Neural cell (in vitro differentiated cells): Measurements from ENCODE around the gene DPYSL4. TPM values are rescaled to one million over a fixed set of nuclear protein-coding genes. Genes with fewer than 3 reads are reported as not detected.

Experiments
- H2AFZ ChIP-seq: fragments of 200-600, 300-800 bp; sonication (generic), shearing (Covaris generic); 2 replicates; pipeline ENCODE4 v1.6.0; 2014; ENCODE audit warnings: low read depth, mild to moderate bottlenecking, antibody characterized with exemption, low read length, moderate library complexity
- H3F3A ChIP-seq: fragments of 200-600 bp; shearing (Covaris generic); 2 replicates; pipeline ENCODE4 v1.6.1; 2016; ENCODE audit warnings: mild to moderate bottlenecking, moderate library complexity, mixed read lengths, antibody characterized with exemption, low read length; ENCODE audit not compliant: insufficient read depth, poor library complexity, severe bottlenecking
- H3K27ac ChIP-seq: fragments of 200-600, 300-800 bp; sonication (generic), shearing (Covaris generic); 2 replicates; pipeline ENCODE4 v1.5.1; 2014; ENCODE audit warnings: mild to moderate bottlenecking, low read length, moderate library complexity
- H3K27me3 ChIP-seq: fragments of 300-800, 200-600 bp; sonication (generic), shearing (Covaris generic); 2 replicates; pipeline ENCODE4 v1.6.0; 2014; ENCODE audit warnings: mild to moderate bottlenecking, low read depth, low read length, moderate library complexity; ENCODE audit not compliant: insufficient read depth
- H3K36me3 ChIP-seq: fragments of 300-800, 200-600 bp; sonication (generic), shearing (Covaris generic); 2 replicates; pipeline ENCODE4 v1.5.1; 2014; ENCODE audit warnings: mild to moderate bottlenecking, antibody characterized with exemption, low read length, moderate library complexity; ENCODE audit not compliant: insufficient read depth
- H3K4me2 ChIP-seq: fragments of 300-800, 200-600 bp; sonication (generic), shearing (Covaris generic); 2 replicates; pipeline ENCODE4 v1.6.0; 2014; ENCODE audit warnings: mild to moderate bottlenecking, low read length
- H3K4me3 ChIP-seq: fragments of 300-800, 200-600 bp; sonication (generic), shearing (Covaris generic); 2 replicates; pipeline ENCODE4 v1.5.1; 2014; ENCODE audit warnings: mild to moderate bottlenecking, low read length, moderate library complexity
- H3K79me2 ChIP-seq: fragments of 200-600 bp; shearing (Covaris generic); replicated peaks from 2 replicates; pipeline ENCODE4 v1.6.0; 2014; ENCODE audit warnings: mild to moderate bottlenecking, low read length, moderate library complexity; ENCODE audit not compliant: insufficient read depth
- H3K9ac ChIP-seq: fragments of 300-800, 200-600 bp; sonication (generic), shearing (Covaris generic); 2 replicates; pipeline ENCODE4 v1.6.1; 2016; ENCODE audit warnings: mild to moderate bottlenecking, low read length, mixed read lengths
- H3K9me2 ChIP-seq: fragments of 200-600 bp; shearing (Covaris generic); 2 replicates; pipeline ENCODE4 v1.6.1; 2016; ENCODE audit warnings: mild to moderate bottlenecking, low read length, mixed read lengths; ENCODE audit not compliant: insufficient read depth
- H3K9me3 ChIP-seq: fragments of 200-600, 300-800 bp; sonication (generic), shearing (Covaris generic); 2 replicates; pipeline ENCODE4 v1.6.1; 2016; ENCODE audit warnings: mild to moderate bottlenecking, mixed run types, low read length, moderate library complexity, mixed read lengths
- H4K20me1 ChIP-seq: fragments of 200-600 bp; shearing (Covaris generic); 2 replicates; pipeline ENCODE4 v1.6.1; 2016; ENCODE audit warnings: mild to moderate bottlenecking, mixed run types; ENCODE audit not compliant: insufficient read depth
- CTCF ChIP-seq: fragments of 450-650 bp; IDR thresholded peaks from 2 replicates; pipeline ENCODE4 v1.5.1; 2014; ENCODE audit warnings: antibody characterized with exemption, mild to moderate bottlenecking, moderate library complexity; ENCODE audit not compliant: poor library complexity, severe bottlenecking
- EP300 ChIP-seq: fragments of 450-650 bp; conservative IDR thresholded peaks from 2 replicates; pipeline ENCODE4 v1.6.1; 2014; ENCODE audit warnings: antibody characterized with exemption, mild to moderate bottlenecking, moderate library complexity; ENCODE audit not compliant: poor library complexity, severe bottlenecking
- EZH2 ChIP-seq: fragments of 200-600, 300-800 bp; shearing (Covaris generic), sonication (generic); IDR thresholded peaks from 2 replicates; pipeline ENCODE4 v1.6.1; 2014; ENCODE audit warnings: antibody characterized with exemption, low read length, borderline replicate concordance, mild to moderate bottlenecking; ENCODE audit not compliant: insufficient read depth, poor library complexity, severe bottlenecking
- MXI1 ChIP-seq: fragments of 450-650 bp; conservative IDR thresholded peaks from 2 replicates; pipeline ENCODE4 v1.6.1; 2014; ENCODE audit warnings: antibody characterized with exemption, mild to moderate bottlenecking; ENCODE audit not compliant: poor library complexity, severe bottlenecking
- POLR2AphosphoS5 ChIP-seq: IDR thresholded peaks from 2 replicates; pipeline ENCODE4 v1.6.1; 2012
- RAD21 ChIP-seq: fragments of 450-650 bp; conservative IDR thresholded peaks from 2 replicates; pipeline ENCODE4 v1.6.1; 2014; ENCODE audit warnings: antibody characterized with exemption, mild to moderate bottlenecking, moderate library complexity
- SMC3 ChIP-seq: fragments of 450-650 bp; conservative IDR thresholded peaks from 2 replicates; pipeline ENCODE4 v1.6.1; 2014; ENCODE audit warnings: antibody characterized with exemption, mild to moderate bottlenecking, moderate library complexity; ENCODE audit not compliant: poor library complexity
- TAF1 ChIP-seq: IDR thresholded peaks from 2 replicates; pipeline ENCODE4 v1.6.1; 2012; ENCODE audit warnings: low read depth
- polyA plus RNA-seq: library from polyadenylated mRNA; depleted of rRNA; stranded (reverse); fragments of >200 nt; gene quantifications from 2 replicates; pipeline ENCODE4 v1.2.3, GENCODE V29; 2014
- TF ChIP-seq, protein P1 (sequence below): IDR thresholded peaks from 2 replicates; pipeline ENCODE4 v1.6.1; 2012; ENCODE audit warnings: borderline replicate concordance

Gene DPYSL4
- polyA plus RNA-seq, 1 donor from 2014 or later, result 116 TPM

- Histone ChIP-seq H3K4me3 (no peak overlapping the region), H3K9ac (no peak overlapping the region), H3K36me3 (no peaks in the 10 kb centered on the region), H3F3A (no peaks in the 10 kb centered on the region), H3K9me2 (no peaks in the 10 kb centered on the region), H4K20me1 (no peaks in the 10 kb centered on the region), H3K27ac (no peak overlapping the region), H3K27me3 (no peaks in the 10 kb centered on the region), H3K4me2 (no peak overlapping the region), H2AFZ (no peak overlapping the region), H3K79me2 (no peaks in the 10 kb centered on the region), H3K9me3 (no peaks in the 10 kb centered on the region)
- no peak for TF ChIP-seq POLR2AphosphoS5
- no peak for TF ChIP-seq TAF1
- TF ChIP-seq EP300, result no peak
- no peak for TF ChIP-seq SMC3
- TF ChIP-seq MXI1, result no peak
- TF ChIP-seq RAD21, result no peak
- TF ChIP-seq, protein P1, sequence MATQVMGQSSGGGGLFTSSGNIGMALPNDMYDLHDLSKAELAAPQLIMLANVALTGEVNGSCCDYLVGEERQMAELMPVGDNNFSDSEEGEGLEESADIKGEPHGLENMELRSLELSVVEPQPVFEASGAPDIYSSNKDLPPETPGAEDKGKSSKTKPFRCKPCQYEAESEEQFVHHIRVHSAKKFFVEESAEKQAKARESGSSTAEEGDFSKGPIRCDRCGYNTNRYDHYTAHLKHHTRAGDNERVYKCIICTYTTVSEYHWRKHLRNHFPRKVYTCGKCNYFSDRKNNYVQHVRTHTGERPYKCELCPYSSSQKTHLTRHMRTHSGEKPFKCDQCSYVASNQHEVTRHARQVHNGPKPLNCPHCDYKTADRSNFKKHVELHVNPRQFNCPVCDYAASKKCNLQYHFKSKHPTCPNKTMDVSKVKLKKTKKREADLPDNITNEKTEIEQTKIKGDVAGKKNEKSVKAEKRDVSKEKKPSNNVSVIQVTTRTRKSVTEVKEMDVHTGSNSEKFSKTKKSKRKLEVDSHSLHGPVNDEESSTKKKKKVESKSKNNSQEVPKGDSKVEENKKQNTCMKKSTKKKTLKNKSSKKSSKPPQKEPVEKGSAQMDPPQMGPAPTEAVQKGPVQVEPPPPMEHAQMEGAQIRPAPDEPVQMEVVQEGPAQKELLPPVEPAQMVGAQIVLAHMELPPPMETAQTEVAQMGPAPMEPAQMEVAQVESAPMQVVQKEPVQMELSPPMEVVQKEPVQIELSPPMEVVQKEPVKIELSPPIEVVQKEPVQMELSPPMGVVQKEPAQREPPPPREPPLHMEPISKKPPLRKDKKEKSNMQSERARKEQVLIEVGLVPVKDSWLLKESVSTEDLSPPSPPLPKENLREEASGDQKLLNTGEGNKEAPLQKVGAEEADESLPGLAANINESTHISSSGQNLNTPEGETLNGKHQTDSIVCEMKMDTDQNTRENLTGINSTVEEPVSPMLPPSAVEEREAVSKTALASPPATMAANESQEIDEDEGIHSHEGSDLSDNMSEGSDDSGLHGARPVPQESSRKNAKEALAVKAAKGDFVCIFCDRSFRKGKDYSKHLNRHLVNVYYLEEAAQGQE, result no peak
- TF ChIP-seq CTCF, result no peak
- TF ChIP-seq EZH2, result no peak
These were observed 33.0 kb upstream of the DPYSL4 start for GRCh38 chr10:132153616-132154217.

DNA sequence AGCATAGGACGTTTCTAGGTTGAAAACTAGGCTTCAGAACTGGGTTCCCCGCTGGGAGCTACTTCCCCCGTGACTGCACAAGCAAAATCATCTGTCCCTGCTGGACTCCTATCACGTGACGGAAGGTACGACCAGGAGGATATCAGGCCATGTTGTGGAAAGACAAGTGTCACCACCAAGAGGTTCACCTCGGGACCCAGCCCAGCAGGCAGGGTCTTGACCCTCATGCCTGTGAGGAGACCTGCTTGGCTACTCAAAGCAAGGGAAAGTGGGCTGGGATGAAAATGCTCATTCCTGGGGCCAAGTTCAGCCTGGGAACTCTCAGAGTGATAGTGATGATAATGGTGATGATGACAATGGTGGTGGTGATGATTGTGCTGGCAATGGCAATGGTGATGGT is 32.3 kb upstream of the DPYSL4 start:
- no peaks in the 10 kb centered on the region for H4K20me1 ChIP-seq
- no peaks in the 10 kb centered on the region for H3K9me2 ChIP-seq
- no peak overlapping the region for H3K9ac ChIP-seq
- H3K27me3 ChIP-seq, result no peaks in the 10 kb centered on the region
- H3K9me3 ChIP-seq, result no peaks in the 10 kb centered on the region
- no peak overlapping the region for H3K4me3 ChIP-seq
- no peaks in the 10 kb centered on the region for H3K79me2 ChIP-seq
- TF ChIP-seq SMC3 (no peak), TAF1 (no peak), EZH2 (no peak), CTCF (no peak), RAD21 (no peak), MXI1 (no peak), EP300 (no peak), POLR2AphosphoS5 (no peak)
- TF ChIP-seq, protein P1, result no peak
- H2AFZ ChIP-seq, result no peak overlapping the region
- H3K4me2 ChIP-seq, result no peak overlapping the region
- H3K27ac ChIP-seq, result no peak overlapping the region
- no peaks in the 10 kb centered on the region for H3K36me3 ChIP-seq
- no peaks in the 10 kb centered on the region for H3F3A ChIP-seq
